Keratinocyte (primary cell): ENCODE measurements around the gene ARHGEF37. TPM values are rescaled to one million over a fixed set of nuclear protein-coding genes. Genes with fewer than 3 reads are reported as not detected.
"Not testable (repeated sequence)": the region's sequence is repeated elsewhere in the genome, so short reads cannot be mapped to it uniquely, and the experiment has no call there.

Experiments
- DNase-seq: peaks from one replicate; pipeline ENCODE4 v3.0.0-alpha.2; 2011; ENCODE audit warnings: low read depth, missing footprints, low spot score
- FAIRE-seq: peaks from 2 replicates; lab custom pipeline; 2011; peaks lifted over from hg19 to GRCh38; lab: Jason Lieb, UNC
- H2AFZ ChIP-seq: 2 replicates; pipeline ENCODE4 v1.6.0; 2012; ENCODE audit warnings: low read length, control low read depth, inconsistent platforms; ENCODE audit not compliant: control insufficient read depth
- H3K27ac ChIP-seq: 2 replicates; pipeline ENCODE4 v1.5.1; 2011; ENCODE audit warnings: low read length; ENCODE audit not compliant: control insufficient read depth, insufficient read depth
- H3K27me3 ChIP-seq: 3 replicates; pipeline ENCODE4 v1.6.0; 2011; ENCODE audit warnings: low read length; ENCODE audit not compliant: control insufficient read depth, insufficient read depth; ENCODE audit errors: extremely low read depth
- H3K36me3 ChIP-seq, 2 experiments: 2 replicates in 1 of 2; 3 replicates in 1 of 2; pipeline ENCODE4 v1.5.1; 2011; ENCODE audit warnings: low read length in 2 of 2, mild to moderate bottlenecking in 1 of 2; ENCODE audit not compliant: control insufficient read depth in 2 of 2, insufficient read depth in 2 of 2; ENCODE audit errors: extremely low read depth in 1 of 2
- H3K4me1 ChIP-seq: 3 replicates; pipeline ENCODE4 v1.5.1; 2011; ENCODE audit warnings: low read length; ENCODE audit not compliant: control insufficient read depth, insufficient read depth; ENCODE audit errors: extremely low read depth
- H3K4me2 ChIP-seq: 3 replicates; pipeline ENCODE4 v1.6.0; 2011; ENCODE audit warnings: low read depth, low read length; ENCODE audit not compliant: control insufficient read depth, insufficient read depth; ENCODE audit errors: extremely low read depth
- H3K4me3 ChIP-seq, 3 experiments: fragments of 200-600 bp in 1 of 3; sonication (generic) in 1 of 3; 2 replicates in 2 of 3; 3 replicates in 1 of 3; pipeline ENCODE4 v1.5.1; 2011 to 2016; ENCODE audit warnings: low read length in 3 of 3, mild to moderate bottlenecking in 3 of 3, control low read depth in 2 of 3, inconsistent platforms in 1 of 3, low read depth in 1 of 3, mixed read lengths in 1 of 3, mixed run types in 1 of 3, moderate library complexity in 1 of 3; ENCODE audit not compliant: control insufficient read depth in 2 of 3, insufficient read depth in 2 of 3; ENCODE audit errors: extremely low read depth in 1 of 3
- H3K79me2 ChIP-seq: 2 replicates; pipeline ENCODE4 v1.6.0; 2012; ENCODE audit warnings: low read length; ENCODE audit not compliant: control insufficient read depth, insufficient read depth
- H3K9ac ChIP-seq: 3 replicates; pipeline ENCODE4 v1.6.0; 2011; ENCODE audit warnings: low read length; ENCODE audit not compliant: control insufficient read depth, insufficient read depth; ENCODE audit errors: extremely low read depth
- H3K9me1 ChIP-seq: 3 replicates; pipeline ENCODE4 v1.6.0; 2011; ENCODE audit warnings: low read length; ENCODE audit not compliant: control insufficient read depth, insufficient read depth; ENCODE audit errors: extremely low read depth
- H3K9me3 ChIP-seq: 2 replicates; pipeline ENCODE4 v1.5.1; 2012; ENCODE audit warnings: low read depth, low read length; ENCODE audit not compliant: control insufficient read depth
- H4K20me1 ChIP-seq: 3 replicates; pipeline ENCODE4 v1.6.0; 2011; ENCODE audit warnings: low read length; ENCODE audit not compliant: control insufficient read depth, insufficient read depth; ENCODE audit errors: extremely low read depth
- CTCF ChIP-seq, 3 experiments: IDR thresholded peaks in 1 of 3; conservative IDR thresholded peaks in 1 of 3; optimal IDR thresholded peaks in 1 of 3; 2 replicates in 2 of 3; 3 replicates in 1 of 3; pipeline versions ENCODE3 to v1.5.1; 2011; ENCODE audit warnings: low read length in 3 of 3, mild to moderate bottlenecking in 3 of 3, moderate library complexity in 2 of 3, control low read depth in 1 of 3, inconsistent platforms in 1 of 3; ENCODE audit not compliant: insufficient read depth in 2 of 3; ENCODE audit errors: extremely low read depth in 1 of 3
- EZH2 ChIP-seq: IDR thresholded peaks from one replicate; pipeline ENCODE4 v1.6.1; 2012; ENCODE audit warnings: inconsistent platforms, mild to moderate bottlenecking, low read length, moderate library complexity
- dilution Hi-C: fragments of 300-500 bp; cut with MboI; formaldehyde crosslinking; loops from one replicate; pipeline ENCODE4 v1.7.0; 2020; ENCODE audit warnings: low sequenced_read_pairs; ENCODE audit not compliant: extremely low pct_ligation_motif_present
- polyA plus RNA-seq, 5 experiments: library from polyadenylated mRNA; depleted of rRNA in 3 of 5; stranded (reverse) in 3 of 5; stranded (forward) in 1 of 5; unstranded in 1 of 5; fragments of >200 nt; gene quantifications; 1 replicate in 1 of 5; 2 replicates in 3 of 5; 3 replicates in 1 of 5; pipeline versions ENCODE4 v1.2.1 to v1.2.3, GENCODE V29; 2011 to 2012; ENCODE audit warnings: missing spikeins in 2 of 5, low read depth in 1 of 5, low replicate concordance in 1 of 5

The ARHGEF37 gene
- polyA plus RNA-seq, 1 donor (not counting 4 experiments of a cell fraction or from before 2014, with no cell fraction given): 8.7 TPM

DNA sequence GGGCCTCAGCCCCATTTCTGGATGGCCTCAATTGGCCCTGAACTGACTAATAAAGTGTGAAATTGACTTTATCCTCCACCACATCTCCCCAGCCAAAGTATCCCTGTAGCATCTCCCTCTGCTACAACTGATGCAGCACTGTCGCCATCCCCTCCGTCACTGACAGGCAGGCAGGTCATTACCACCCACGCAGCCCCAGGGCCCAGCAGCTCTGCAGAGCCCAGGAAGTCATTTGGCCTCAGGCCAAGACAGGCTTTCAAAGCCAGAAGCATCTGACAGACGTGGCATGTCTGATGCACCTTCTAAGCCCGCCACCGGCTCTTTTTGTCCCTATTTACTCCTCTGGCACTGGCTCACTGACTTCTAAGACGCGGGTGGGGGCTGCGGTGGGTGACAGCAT is 65.3 kb downstream of the ARHGEF37 start:
- no peak for FAIRE-seq

GRCh38 chr5:149647334-149647733 is 66.0 kb downstream of the ARHGEF37 start:
- dilution Hi-C loops: no loop called here
- no peak for FAIRE-seq
- no peaks in the 10 kb centered on the region for H3K27me3 ChIP-seq

More for the DNA sequence above, 65.3 kb downstream of the ARHGEF37 start:
- Histone ChIP-seq H2AFZ (no peak overlapping the region), H3K4me2 (no peak overlapping the region), H3K36me3 (no peaks in the 10 kb centered on the region), H3K79me2 (no peaks in the 10 kb centered on the region), H3K4me1 (no peaks in the 10 kb centered on the region), H3K27ac (no peak overlapping the region), H3K27me3 (no peaks in the 10 kb centered on the region), H4K20me1 (no peaks in the 10 kb centered on the region), H3K9me3 (no peaks in the 10 kb centered on the region), H3K9ac (no peak overlapping the region), H3K4me3 (no peak overlapping the region), H3K9me1 (no peaks in the 10 kb centered on the region)
- dilution Hi-C loops: no loop called here
- DNase-seq: no peak
- TF ChIP-seq CTCF (optimal IDR thresholded peaks at IDR 0.05 in 1 of 3, IDR thresholded peaks at IDR 0.05 in 1 of 3, conservative IDR thresholded peaks at IDR 0.05 in 1 of 3; ENCODE audit: extremely low read depth in 1 of 3, insufficient read depth in 2 of 3, low read length in 3 of 3) (no peak), EZH2 (no peak)

DNA sequence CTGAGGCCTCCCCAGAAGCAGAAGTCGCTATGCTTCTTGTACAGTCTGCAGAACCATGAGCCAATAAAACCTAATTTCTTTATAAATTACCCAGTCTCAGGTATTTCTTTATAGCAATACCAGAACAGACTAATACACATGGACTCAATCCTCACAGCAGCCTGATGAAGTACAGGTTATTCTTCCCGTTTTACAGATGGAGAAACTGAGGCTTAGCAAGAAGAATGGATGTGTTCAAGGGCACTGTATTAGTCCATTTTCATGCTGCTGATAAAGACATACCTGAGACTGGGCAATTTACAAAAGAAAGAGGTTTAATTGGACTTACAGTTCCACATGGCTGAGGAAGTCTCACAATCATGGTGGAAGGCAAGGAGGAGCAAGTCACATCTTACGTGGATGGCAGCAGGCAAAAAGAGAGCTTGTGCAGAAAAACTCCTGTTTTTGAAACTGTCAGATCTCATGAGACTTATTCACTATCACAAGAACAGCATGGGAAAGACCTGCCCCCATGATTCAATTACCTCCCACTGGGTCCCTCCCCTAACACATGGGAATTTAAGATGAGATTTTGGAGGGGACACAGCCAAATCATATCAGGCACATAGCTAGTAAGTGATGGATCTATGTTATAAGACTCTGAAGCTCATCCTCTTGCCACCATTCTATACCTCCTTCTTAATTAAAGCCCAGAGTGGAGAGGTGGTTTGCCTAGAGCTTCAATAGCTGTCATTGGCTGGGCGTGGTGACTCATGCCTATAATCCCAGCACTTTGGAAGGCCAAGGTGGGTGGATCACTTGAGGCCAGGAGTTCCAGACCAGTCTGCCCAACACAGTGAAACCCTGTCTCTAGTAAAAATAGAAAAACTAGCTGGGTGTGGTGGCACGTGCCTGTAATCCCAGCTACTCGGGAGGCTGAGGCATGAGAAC is 67.4 kb downstream of the ARHGEF37 start:
- H4K20me1 ChIP-seq, FAIRE-seq, H3K4me3 ChIP-seq, H2AFZ ChIP-seq, H3K4me2 ChIP-seq, H3K9me3 ChIP-seq, H3K36me3 ChIP-seq, H3K4me1 ChIP-seq, dilution Hi-C loops, H3K9me1 ChIP-seq, DNase-seq, H3K27ac ChIP-seq, H3K9ac ChIP-seq, H3K27me3 ChIP-seq, H3K79me2 ChIP-seq: not testable (repeated sequence)

More at GRCh38 chr5:149647334-149647733, 66.0 kb downstream of the ARHGEF37 start:
- TF ChIP-seq CTCF (optimal IDR thresholded peaks at IDR 0.05 in 1 of 3, IDR thresholded peaks at IDR 0.05 in 1 of 3, conservative IDR thresholded peaks at IDR 0.05 in 1 of 3; ENCODE audit: extremely low read depth in 1 of 3, insufficient read depth in 2 of 3, low read length in 3 of 3): no peak
- no peak for TF ChIP-seq EZH2
- no peak overlapping the region for H3K9ac ChIP-seq
- H2AFZ ChIP-seq: no peak overlapping the region
- H3K4me1 ChIP-seq: no peaks in the 10 kb centered on the region
- H3K9me3 ChIP-seq: no peaks in the 10 kb centered on the region
- no peak overlapping the region for H3K4me2 ChIP-seq
- no peak overlapping the region for H3K4me3 ChIP-seq
- H3K9me1 ChIP-seq: no peaks in the 10 kb centered on the region
- no peaks in the 10 kb centered on the region for H3K79me2 ChIP-seq
- no peaks in the 10 kb centered on the region for H3K36me3 ChIP-seq
- no peaks in the 10 kb centered on the region for H4K20me1 ChIP-seq
- H3K27ac ChIP-seq: no peak overlapping the region
- DNase-seq: no peak
